Tibial nerve (tissue), 4 donors: ENCODE data around the gene LYRM4.

Experiments used
- CTCF ChIP-seq, 5 experiments: fragments of 200-600 bp in 3 of 5; fragments of 450-650 bp in 2 of 5; sonication (generic) in 3 of 5; IDR thresholded peaks; one replicate each; pipeline ENCODE4 v1.5.1; 2016 to 2019; ENCODE audit warnings: antibody characterized with exemption in 5 of 5, mild to moderate bottlenecking in 3 of 5, moderate library complexity in 2 of 5
- EP300 ChIP-seq, 2 donors: sonication (generic); formaldehyde crosslinking; IDR thresholded peaks; one replicate each; pipeline ENCODE4 v1.6.1; 2017; ENCODE audit warnings: antibody characterized with exemption in 2 of 2, mild to moderate bottlenecking in 1 of 2

DNA sequence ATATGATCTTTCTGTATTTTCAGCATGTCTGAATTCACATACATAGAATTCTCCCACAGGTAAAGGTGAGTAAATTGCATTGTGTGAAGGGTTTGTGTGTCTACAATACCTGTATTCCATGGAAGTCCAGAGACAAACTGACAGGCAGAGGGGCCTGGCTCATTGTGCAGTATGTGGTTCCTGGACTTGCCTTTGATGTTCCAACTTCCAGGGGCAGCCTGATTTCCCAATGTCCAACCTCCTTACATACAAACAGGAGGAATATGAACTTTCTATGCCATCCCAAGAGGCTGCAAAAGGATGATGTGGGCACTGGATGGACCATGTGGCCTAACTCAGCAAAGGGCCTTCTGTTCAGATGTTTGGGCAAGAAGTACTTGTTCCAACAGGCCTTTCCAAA lies 58.5 kb downstream of the LYRM4 start:
- TF ChIP-seq CTCF (IDR thresholded peaks at IDR 0.05): no peak
- TF ChIP-seq EP300 (IDR thresholded peaks at IDR 0.05): no peak
